HEK293 (cell line): ENCODE data around the gene GRM5.

Experiments used
- CTCF ChIA-PET: fragments of 350-600 bp; formaldehyde crosslinking; extraction: SDS; loops from one replicate; lab custom pipeline; 2021; ENCODE audit warnings: antibody characterized with exemption; lab: Yijun Ruan, JAX
- POLR2A ChIA-PET: fragments of 300-600 bp; formaldehyde crosslinking; extraction: SDS; loops from one replicate; lab custom pipeline; 2020; ENCODE audit warnings: antibody characterized with exemption, inconsistent platforms; lab: Yijun Ruan, JAX
- H3K27ac ChIP-seq: fragments of 200-500 bp; sonication (Bioruptor generic); 2 replicates; pipeline ENCODE4 v1.5.1; 2014; ENCODE audit warnings: low read depth, low read length, control low read depth, inconsistent platforms; ENCODE audit errors: extremely low read depth
- H3K36me3 ChIP-seq, 2 experiments: fragments of 200-500 bp in 1 of 2; sonication (Bioruptor generic) in 1 of 2; 1 replicate in 1 of 2; 2 replicates in 1 of 2; pipeline ENCODE4 v1.5.1; 2014 to 2017; ENCODE audit warnings: inconsistent platforms in 2 of 2, low read length in 2 of 2; ENCODE audit not compliant: control insufficient read depth in 2 of 2, insufficient read depth in 1 of 2
- H3K4me1 ChIP-seq: fragments of 200-500 bp; sonication (Bioruptor generic); 2 replicates; pipeline ENCODE4 v1.5.1; 2014; ENCODE audit warnings: mild to moderate bottlenecking, low read length, inconsistent platforms; ENCODE audit not compliant: control insufficient read depth, insufficient read depth
- H3K4me3 ChIP-seq: 2 replicates; pipeline ENCODE4 v1.5.1; 2011; ENCODE audit warnings: low read depth, mild to moderate bottlenecking, control low read depth, low read length, moderate library complexity
- H3K9me3 ChIP-seq: fragments of 200-500 bp; sonication (Bioruptor generic); 2 replicates; pipeline ENCODE4 v1.5.1; 2014; ENCODE audit warnings: low read depth, low read length, inconsistent platforms; ENCODE audit not compliant: control insufficient read depth, insufficient read depth
- GFI1B ChIP-seq: fragments of 450-650 bp; formaldehyde crosslinking; IDR thresholded peaks from 2 replicates; pipeline ENCODE4 v1.5.1; 2016; ENCODE audit warnings: missing biosample characterization, missing genetic modification characterization
- GLIS1 ChIP-seq: fragments of 450-650 bp; formaldehyde crosslinking; IDR thresholded peaks from 2 replicates; pipeline ENCODE4 v1.5.1; 2016; ENCODE audit warnings: missing biosample characterization, missing genetic modification characterization
- SP3 ChIP-seq: fragments of 450-650 bp; formaldehyde crosslinking; IDR thresholded peaks from 2 replicates; pipeline ENCODE4 v1.5.1; 2016; ENCODE audit warnings: missing biosample characterization, missing genetic modification characterization
- ZBTB1 ChIP-seq: fragments of 450-650 bp; formaldehyde crosslinking; IDR thresholded peaks from 2 replicates; pipeline ENCODE4 v1.5.1; 2016; ENCODE audit warnings: missing biosample characterization, missing genetic modification characterization
- ZBTB17 ChIP-seq: fragments of 450-650 bp; formaldehyde crosslinking; IDR thresholded peaks from 2 replicates; pipeline ENCODE4 v1.5.1; 2016; ENCODE audit warnings: missing biosample characterization, missing genetic modification characterization
- ZBTB21 ChIP-seq: fragments of 450-650 bp; formaldehyde crosslinking; IDR thresholded peaks from 2 replicates; pipeline ENCODE4 v1.5.1; 2017; ENCODE audit warnings: missing biosample characterization, missing genetic modification characterization
- ZFP69B ChIP-seq: fragments of 450-650 bp; formaldehyde crosslinking; IDR thresholded peaks from 2 replicates; pipeline ENCODE4 v1.5.1; 2016; ENCODE audit warnings: missing biosample characterization, missing genetic modification characterization
- ZNF112 ChIP-seq: fragments of 450-650 bp; formaldehyde crosslinking; IDR thresholded peaks from 2 replicates; pipeline ENCODE4 v1.5.0; 2017; ENCODE audit warnings: missing biosample characterization, missing genetic modification characterization
- ZNF133 ChIP-seq: fragments of 450-650 bp; formaldehyde crosslinking; IDR thresholded peaks from 2 replicates; pipeline ENCODE4 v1.5.1; 2016; ENCODE audit warnings: missing biosample characterization, missing genetic modification characterization
- ZNF292 ChIP-seq: fragments of 450-650 bp; formaldehyde crosslinking; IDR thresholded peaks from 2 replicates; pipeline ENCODE4 v1.5.1; 2016; ENCODE audit warnings: low read depth, missing biosample characterization, missing genetic modification characterization, borderline replicate concordance
- ZNF433 ChIP-seq: fragments of 450-650 bp; formaldehyde crosslinking; IDR thresholded peaks from 2 replicates; pipeline ENCODE4 v1.5.1; 2016; ENCODE audit warnings: missing biosample characterization, missing genetic modification characterization, low read depth
- ZNF501 ChIP-seq: fragments of 450-650 bp; formaldehyde crosslinking; IDR thresholded peaks from 2 replicates; pipeline ENCODE4 v1.5.1; 2016; ENCODE audit warnings: missing biosample characterization, missing genetic modification characterization
- ZNF621 ChIP-seq: fragments of 450-650 bp; formaldehyde crosslinking; IDR thresholded peaks from 2 replicates; pipeline ENCODE4 v1.5.1; 2017; ENCODE audit warnings: missing biosample characterization, missing genetic modification characterization
- ZNF624 ChIP-seq: fragments of 450-650 bp; formaldehyde crosslinking; IDR thresholded peaks from 2 replicates; pipeline ENCODE4 v1.5.1; 2017; ENCODE audit warnings: missing biosample characterization, missing genetic modification characterization
- ZNF626 ChIP-seq: fragments of 450-650 bp; sonication (Bioruptor Pico); formaldehyde crosslinking; IDR thresholded peaks from 2 replicates; pipeline ENCODE4 v1.5.1; 2018; ENCODE audit warnings: missing biosample characterization, missing genetic modification characterization, inconsistent platforms
- ZNF791 ChIP-seq: fragments of 450-650 bp; formaldehyde crosslinking; IDR thresholded peaks from 2 replicates; pipeline ENCODE4 v1.5.1; 2016; ENCODE audit warnings: missing biosample characterization, missing genetic modification characterization
- TF ChIP-seq, protein P1 (sequence below): fragments of 450-650 bp; formaldehyde crosslinking; IDR thresholded peaks from 2 replicates; pipeline ENCODE4 v1.5.1; 2016; ENCODE audit warnings: missing biosample characterization, missing genetic modification characterization
- TF ChIP-seq, protein P2 (sequence below): fragments of 450-650 bp; formaldehyde crosslinking; IDR thresholded peaks from 2 replicates; pipeline ENCODE4 v1.5.1; 2016; ENCODE audit warnings: missing biosample characterization, missing genetic modification characterization
- TF ChIP-seq, protein P3 (sequence below): fragments of 450-650 bp; formaldehyde crosslinking; IDR thresholded peaks from 2 replicates; pipeline ENCODE4 v1.5.1; 2016; ENCODE audit warnings: missing biosample characterization, missing genetic modification characterization
- TF ChIP-seq, protein P4 (sequence below): fragments of 450-650 bp; formaldehyde crosslinking; IDR thresholded peaks from 2 replicates; pipeline ENCODE4 v1.5.1; 2016; ENCODE audit warnings: missing biosample characterization, missing genetic modification characterization, borderline replicate concordance

GRM5 gene

DNA sequence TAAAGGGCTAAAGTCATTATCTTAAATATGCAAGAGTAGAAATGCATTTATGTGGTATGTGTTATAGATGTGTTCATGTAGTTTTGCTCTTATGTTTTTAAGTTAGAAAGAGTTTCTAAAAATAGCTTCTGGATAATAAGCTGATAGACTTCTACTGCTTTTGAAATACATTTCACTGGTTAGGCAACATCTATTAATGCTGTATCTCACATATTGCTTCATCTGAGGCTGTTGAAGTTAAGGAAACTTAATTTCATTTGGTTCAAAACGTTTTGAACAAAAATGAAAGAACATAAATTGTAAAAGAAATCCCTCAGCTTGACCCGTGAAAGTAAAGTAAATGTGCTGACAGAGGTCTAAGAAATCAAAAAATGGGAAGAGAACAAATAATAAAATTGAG lies 564.2 kb downstream of the GRM5 start:
- no peak overlapping the region for H3K4me3 ChIP-seq
- H3K36me3 ChIP-seq, result no peaks in the 10 kb centered on the region
- H3K9me3 ChIP-seq, result no peaks in the 10 kb centered on the region
- H3K4me1 ChIP-seq, result no peaks in the 10 kb centered on the region
- ChIA-PET CTCF (interaction anchor here (0.6 to 1.2 kb wide), 2 partner anchors 10 to 445 kb away, joined by 3 to 4 read pairs; no protein-coding TSS in a partner anchor), POLR2A (no interaction called here)
- H3K27ac ChIP-seq, result no peak overlapping the region
- TF ChIP-seq ZNF292 (tag by site-specific recombination), result no peak
- TF ChIP-seq ZNF791 (tag by site-specific recombination), result no peak
- no peak for TF ChIP-seq ZNF621 (tag by site-specific recombination)

DNA sequence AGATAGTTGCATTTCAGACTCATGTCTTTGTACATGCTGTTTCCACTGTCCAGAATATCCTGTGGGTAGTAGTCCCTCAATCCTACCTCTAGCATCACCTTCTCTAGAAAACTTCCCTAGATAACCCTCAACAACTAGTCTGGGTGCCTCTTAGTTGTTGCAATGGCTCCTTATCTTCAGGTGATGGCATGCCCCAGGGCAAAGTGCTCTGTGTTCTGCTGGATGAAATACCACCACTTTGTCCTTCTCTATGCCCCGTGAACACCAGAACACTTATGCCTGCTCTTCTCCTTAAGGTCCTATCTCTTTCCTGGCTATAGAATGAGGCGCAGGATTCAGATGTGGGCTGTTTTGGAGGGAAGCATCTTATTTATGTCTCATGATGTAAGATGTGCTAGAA lies 569.9 kb downstream of the GRM5 start:
- POLR2A ChIA-PET, result no interaction called here
- no peak for TF ChIP-seq ZBTB1 (tag by site-specific recombination)
- TF ChIP-seq, protein P1, sequence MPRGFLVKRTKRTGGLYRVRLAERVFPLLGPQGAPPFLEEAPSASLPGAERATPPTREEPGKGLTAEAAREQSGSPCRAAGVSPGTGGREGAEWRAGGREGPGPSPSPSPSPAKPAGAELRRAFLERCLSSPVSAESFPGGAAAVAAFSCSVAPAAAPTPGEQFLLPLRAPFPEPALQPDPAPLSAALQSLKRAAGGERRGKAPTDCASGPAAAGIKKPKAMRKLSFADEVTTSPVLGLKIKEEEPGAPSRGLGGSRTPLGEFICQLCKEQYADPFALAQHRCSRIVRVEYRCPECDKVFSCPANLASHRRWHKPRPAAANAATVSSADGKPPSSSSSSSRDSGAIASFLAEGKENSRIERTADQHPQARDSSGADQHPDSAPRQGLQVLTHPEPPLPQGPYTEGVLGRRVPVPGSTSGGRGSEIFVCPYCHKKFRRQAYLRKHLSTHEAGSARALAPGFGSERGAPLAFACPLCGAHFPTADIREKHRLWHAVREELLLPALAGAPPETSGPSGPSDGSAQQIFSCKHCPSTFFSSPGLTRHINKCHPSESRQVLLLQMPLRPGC (tag by site-specific recombination), result no peak
- no peak for TF ChIP-seq GFI1B
- no peak for TF ChIP-seq ZNF433
- no peak for TF ChIP-seq ZFP69B
- Histone ChIP-seq H3K4me3 (no peak overlapping the region), H3K9me3 (no peaks in the 10 kb centered on the region), H3K4me1 (no peaks in the 10 kb centered on the region), H3K36me3 (no peaks in the 10 kb centered on the region), H3K27ac (no peak overlapping the region)
- CTCF ChIA-PET, result interaction anchor here (0.5 to 1.7 kb wide), 3 partner anchors 9 to 87 kb away, joined by 3 to 9 read pairs (median 6); no protein-coding TSS in a partner anchor

DNA sequence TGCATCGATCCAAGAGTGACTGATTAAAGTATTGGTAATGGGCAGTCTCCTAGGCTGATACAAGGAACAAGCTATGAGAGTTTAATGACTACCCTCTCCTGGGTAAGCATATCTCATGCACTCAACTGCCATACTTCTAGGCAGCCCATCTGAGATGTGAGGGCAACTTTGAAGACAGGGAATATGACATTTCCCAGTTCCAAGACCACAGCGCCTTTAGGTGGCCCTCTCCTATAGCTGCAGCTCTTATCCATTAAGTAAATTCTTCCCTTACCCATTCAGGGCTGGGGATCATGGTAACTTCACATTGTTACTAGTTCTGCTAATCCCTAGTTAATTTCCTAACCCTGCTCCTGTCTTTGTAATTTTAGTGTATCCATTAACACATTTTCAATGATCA lies 570.9 kb downstream of the GRM5 start:
- ChIA-PET CTCF (no interaction called here), POLR2A (no interaction called here)
- TF ChIP-seq, protein P2, sequence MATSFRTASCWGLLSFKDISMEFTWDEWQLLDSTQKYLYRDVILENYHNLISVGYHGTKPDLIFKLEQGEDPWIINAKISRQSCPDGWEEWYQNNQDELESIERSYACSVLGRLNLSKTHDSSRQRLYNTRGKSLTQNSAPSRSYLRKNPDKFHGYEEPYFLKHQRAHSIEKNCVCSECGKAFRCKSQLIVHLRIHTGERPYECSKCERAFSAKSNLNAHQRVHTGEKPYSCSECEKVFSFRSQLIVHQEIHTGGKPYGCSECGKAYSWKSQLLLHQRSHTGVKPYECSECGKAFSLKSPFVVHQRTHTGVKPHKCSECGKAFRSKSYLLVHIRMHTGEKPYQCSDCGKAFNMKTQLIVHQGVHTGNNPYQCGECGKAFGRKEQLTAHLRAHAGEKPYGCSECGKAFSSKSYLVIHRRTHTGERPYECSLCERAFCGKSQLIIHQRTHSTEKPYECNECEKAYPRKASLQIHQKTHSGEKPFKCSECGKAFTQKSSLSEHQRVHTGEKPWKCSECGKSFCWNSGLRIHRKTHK, result no peak
- no peak for TF ChIP-seq ZNF112
- TF ChIP-seq ZBTB21 (tag by site-specific recombination), result no peak
- TF ChIP-seq, protein P3, sequence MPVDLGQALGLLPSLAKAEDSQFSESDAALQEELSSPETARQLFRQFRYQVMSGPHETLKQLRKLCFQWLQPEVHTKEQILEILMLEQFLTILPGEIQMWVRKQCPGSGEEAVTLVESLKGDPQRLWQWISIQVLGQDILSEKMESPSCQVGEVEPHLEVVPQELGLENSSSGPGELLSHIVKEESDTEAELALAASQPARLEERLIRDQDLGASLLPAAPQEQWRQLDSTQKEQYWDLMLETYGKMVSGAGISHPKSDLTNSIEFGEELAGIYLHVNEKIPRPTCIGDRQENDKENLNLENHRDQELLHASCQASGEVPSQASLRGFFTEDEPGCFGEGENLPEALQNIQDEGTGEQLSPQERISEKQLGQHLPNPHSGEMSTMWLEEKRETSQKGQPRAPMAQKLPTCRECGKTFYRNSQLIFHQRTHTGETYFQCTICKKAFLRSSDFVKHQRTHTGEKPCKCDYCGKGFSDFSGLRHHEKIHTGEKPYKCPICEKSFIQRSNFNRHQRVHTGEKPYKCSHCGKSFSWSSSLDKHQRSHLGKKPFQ, result no peak
- TF ChIP-seq, protein P4, sequence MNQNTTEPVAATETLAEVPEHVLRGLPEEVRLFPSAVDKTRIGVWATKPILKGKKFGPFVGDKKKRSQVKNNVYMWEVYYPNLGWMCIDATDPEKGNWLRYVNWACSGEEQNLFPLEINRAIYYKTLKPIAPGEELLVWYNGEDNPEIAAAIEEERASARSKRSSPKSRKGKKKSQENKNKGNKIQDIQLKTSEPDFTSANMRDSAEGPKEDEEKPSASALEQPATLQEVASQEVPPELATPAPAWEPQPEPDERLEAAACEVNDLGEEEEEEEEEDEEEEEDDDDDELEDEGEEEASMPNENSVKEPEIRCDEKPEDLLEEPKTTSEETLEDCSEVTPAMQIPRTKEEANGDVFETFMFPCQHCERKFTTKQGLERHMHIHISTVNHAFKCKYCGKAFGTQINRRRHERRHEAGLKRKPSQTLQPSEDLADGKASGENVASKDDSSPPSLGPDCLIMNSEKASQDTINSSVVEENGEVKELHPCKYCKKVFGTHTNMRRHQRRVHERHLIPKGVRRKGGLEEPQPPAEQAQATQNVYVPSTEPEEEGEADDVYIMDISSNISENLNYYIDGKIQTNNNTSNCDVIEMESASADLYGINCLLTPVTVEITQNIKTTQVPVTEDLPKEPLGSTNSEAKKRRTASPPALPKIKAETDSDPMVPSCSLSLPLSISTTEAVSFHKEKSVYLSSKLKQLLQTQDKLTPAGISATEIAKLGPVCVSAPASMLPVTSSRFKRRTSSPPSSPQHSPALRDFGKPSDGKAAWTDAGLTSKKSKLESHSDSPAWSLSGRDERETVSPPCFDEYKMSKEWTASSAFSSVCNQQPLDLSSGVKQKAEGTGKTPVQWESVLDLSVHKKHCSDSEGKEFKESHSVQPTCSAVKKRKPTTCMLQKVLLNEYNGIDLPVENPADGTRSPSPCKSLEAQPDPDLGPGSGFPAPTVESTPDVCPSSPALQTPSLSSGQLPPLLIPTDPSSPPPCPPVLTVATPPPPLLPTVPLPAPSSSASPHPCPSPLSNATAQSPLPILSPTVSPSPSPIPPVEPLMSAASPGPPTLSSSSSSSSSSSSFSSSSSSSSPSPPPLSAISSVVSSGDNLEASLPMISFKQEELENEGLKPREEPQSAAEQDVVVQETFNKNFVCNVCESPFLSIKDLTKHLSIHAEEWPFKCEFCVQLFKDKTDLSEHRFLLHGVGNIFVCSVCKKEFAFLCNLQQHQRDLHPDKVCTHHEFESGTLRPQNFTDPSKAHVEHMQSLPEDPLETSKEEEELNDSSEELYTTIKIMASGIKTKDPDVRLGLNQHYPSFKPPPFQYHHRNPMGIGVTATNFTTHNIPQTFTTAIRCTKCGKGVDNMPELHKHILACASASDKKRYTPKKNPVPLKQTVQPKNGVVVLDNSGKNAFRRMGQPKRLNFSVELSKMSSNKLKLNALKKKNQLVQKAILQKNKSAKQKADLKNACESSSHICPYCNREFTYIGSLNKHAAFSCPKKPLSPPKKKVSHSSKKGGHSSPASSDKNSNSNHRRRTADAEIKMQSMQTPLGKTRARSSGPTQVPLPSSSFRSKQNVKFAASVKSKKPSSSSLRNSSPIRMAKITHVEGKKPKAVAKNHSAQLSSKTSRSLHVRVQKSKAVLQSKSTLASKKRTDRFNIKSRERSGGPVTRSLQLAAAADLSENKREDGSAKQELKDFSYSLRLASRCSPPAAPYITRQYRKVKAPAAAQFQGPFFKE, result no peak
- no peak for TF ChIP-seq ZNF501
- no peak for TF ChIP-seq ZBTB17 (tag by site-specific recombination)
- no peak for TF ChIP-seq ZNF626 (tag by site-specific recombination)
- no peak for TF ChIP-seq SP3 (tag by site-specific recombination)
- TF ChIP-seq GLIS1, result no peak
- TF ChIP-seq ZNF624 (tag by site-specific recombination), result no peak
- TF ChIP-seq ZNF133, result no peak

More for the DNA sequence above, 570.9 kb downstream of the GRM5 start:
- no peaks in the 10 kb centered on the region for H3K4me1 ChIP-seq
- no peak overlapping the region for H3K27ac ChIP-seq
- no peaks in the 10 kb centered on the region for H3K36me3 ChIP-seq
- no peaks in the 10 kb centered on the region for H3K9me3 ChIP-seq
- H3K4me3 ChIP-seq, result no peak overlapping the region
